H7 (cell line): ENCODE measurements around the gene PSMA8. TPM values are rescaled to one million over a fixed set of nuclear protein-coding genes. Genes with fewer than 3 reads are reported as not detected.
"Not testable (repeated sequence)": the region's sequence is repeated elsewhere in the genome, so short reads cannot be mapped to it uniquely, and the experiment has no call there.

Experiments
- DNase-seq: peaks from one replicate; pipeline ENCODE4 v3.0.0; 2012
- H3K27me3 ChIP-seq: 2 replicates; pipeline ENCODE4 v1.6.0; 2011; ENCODE audit warnings: mild to moderate bottlenecking, low read length; ENCODE audit not compliant: control insufficient read depth, insufficient read depth
- H3K36me3 ChIP-seq: replicated peaks from 2 replicates; pipeline ENCODE4 v1.5.1; 2011; ENCODE audit warnings: low read length; ENCODE audit not compliant: control insufficient read depth, insufficient read depth
- H3K4me3 ChIP-seq: 2 replicates; pipeline ENCODE4 v1.5.1; 2011; ENCODE audit warnings: low read depth, mild to moderate bottlenecking, control low read depth, low read length, moderate library complexity; ENCODE audit not compliant: insufficient read depth
- total RNA-seq: library from RNA; depleted of rRNA; stranded (reverse); fragments of >200 nt; shearing (Covaris generic); gene quantifications from 2 replicates; pipeline ENCODE4 v1.2.3, GENCODE V29; 2014; rRNA removed

The PSMA8 gene
- total RNA-seq, 1 experiment from 2014 or later, result not detected

DNA sequence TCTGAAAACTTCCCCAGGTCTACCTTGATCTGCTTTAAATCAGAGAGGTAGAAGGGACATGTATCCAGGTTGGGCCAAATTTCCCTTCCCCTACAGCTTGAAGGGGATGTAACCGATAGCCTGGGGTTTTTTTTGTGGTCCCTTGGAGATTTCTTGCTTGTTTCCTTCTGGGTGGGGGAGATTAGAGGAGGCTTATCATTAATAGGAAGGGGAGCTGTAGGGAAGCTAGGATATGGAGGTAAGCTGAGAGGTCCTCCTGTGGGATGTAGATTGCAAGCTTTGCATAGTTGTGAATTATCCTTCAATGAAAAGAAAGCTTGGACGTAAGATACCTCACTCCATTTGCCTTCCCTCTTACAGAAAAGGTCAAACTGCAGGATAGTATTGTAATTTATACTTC, 103.7 kb downstream of the PSMA8 start:
- DNase-seq, result not testable (repeated sequence)

GRCh38 chr18:26238718-26239117, 105.0 kb downstream of the PSMA8 start:
- not testable (repeated sequence) for H3K36me3 ChIP-seq, H3K4me3 ChIP-seq, DNase-seq, H3K27me3 ChIP-seq

More for the DNA sequence above, 103.7 kb downstream of the PSMA8 start:
- not testable (repeated sequence) for H3K4me3 ChIP-seq, H3K27me3 ChIP-seq, H3K36me3 ChIP-seq

DNA sequence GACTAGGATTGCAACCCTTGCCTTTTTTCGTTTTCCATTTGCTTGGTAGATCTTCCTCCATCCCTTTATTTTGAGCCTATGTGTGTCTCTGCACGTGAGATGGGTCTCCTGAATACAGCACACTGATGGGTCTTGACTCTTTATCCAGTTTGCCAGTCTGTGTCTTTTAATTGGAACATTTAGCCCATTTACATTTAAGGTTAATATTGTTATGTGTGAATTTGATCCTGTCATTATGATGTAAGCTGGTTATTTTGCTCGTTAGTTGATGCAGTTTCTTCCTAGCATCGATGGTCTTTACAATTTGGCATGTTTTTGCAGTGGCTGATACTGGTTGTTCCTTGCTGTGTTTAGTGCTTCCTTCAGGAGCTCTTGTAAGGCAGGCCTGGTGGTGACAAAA, 108.7 kb downstream of the PSMA8 start:
- not testable (repeated sequence) for DNase-seq, H3K27me3 ChIP-seq, H3K4me3 ChIP-seq, H3K36me3 ChIP-seq

Other genes starting within 250 kb of the PSMA8 start
- gene SS18, start 43.3 kb upstream of the PSMA8 start, total RNA-seq, result 97.6 and 112 TPM in 2 replicates
- 19.1 and 33.5 TPM in 2 replicates for gene TAF4B, start 92.6 kb downstream of the PSMA8 start, total RNA-seq